Retinal pigment epithelial cell (primary cell): Measurements from ENCODE around the gene SMC6.

Experiments used
- DNase-seq: peaks from one replicate; pipeline ENCODE4 v3.0.0-alpha.2; 2010; ENCODE audit warnings: low read depth
- H3K4me3 ChIP-seq: 2 replicates; pipeline ENCODE4 v1.5.1; 2011; ENCODE audit warnings: mild to moderate bottlenecking, low read length, control low read depth, moderate library complexity
- CTCF ChIP-seq: conservative IDR thresholded peaks from 2 replicates; pipeline ENCODE4 v1.5.1; 2011; ENCODE audit warnings: low read depth, low read length, control low read depth, inconsistent platforms

The SMC6 gene

GRCh38 chr2:17634997-17635396 is 118.6 kb downstream of the SMC6 start:
- no peak overlapping the region for H3K4me3 ChIP-seq
- DNase-seq: no peak
- no peak for TF ChIP-seq CTCF

DNA sequence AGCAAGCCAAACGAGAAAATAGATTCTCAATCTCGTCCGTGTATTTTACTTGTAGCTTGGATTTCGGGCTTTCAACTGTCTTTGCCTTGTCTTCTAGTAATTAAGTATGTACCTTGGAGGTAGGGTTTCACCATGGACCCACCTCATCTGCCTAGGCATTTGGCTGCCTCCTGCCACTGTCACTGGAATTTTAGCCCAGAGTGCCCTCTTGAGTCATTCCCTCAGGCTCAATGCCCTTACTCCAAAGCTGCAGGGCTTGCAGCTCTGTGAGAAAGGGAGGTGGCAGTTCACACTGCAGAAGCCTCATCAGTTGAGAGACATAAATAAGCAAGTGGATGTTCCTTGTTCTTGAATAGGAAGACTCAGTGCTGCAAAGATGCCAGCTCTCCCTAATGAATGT is 123.5 kb downstream of the SMC6 start:
- H3K4me3 ChIP-seq: no peak overlapping the region
- no peak for TF ChIP-seq CTCF
- no peak for DNase-seq

DNA sequence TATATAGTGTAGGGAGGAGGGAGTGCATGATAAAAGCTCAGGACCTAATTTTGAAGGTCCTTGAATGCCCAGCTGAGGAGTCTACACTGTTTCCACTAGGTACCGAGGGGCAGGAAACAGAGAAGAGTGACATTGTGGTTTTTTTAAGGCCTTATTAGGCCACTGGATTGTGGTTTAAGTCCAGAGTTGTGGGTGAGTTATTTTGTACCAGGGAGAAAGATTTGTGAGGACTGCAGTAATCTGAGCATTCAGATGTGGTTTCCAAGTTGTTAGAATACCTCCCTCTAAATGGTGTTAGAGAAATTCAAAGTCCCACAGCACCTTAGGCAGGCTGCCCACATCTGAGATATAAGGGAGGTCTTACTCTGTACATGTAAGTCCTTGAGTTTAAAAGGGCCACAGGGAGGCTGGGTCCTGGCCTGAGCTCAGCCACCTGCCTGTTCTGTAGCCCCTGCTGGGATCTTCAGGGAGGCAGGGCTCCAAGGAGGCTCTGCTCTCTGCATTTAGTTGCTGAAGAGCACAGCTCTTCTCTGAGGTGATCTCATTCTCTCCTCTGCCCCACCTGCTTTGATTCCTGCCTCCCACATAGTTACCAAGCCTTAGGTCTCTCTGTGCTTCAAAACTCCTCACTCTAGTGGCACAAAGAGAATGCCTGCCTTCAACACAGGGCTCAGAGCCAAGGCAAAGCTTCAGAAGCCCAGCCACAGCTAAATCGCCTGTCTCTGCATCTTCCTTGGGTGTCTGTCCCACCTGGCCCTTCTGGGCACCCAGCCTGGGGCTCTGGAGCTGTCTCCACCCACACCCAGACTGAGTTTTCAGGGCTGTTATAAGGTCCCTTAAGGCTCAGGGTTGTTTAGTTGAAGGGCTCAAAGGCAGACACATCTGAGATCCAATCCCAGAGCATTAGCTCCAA is 125.0 kb downstream of the SMC6 start:
- no peak overlapping the region for H3K4me3 ChIP-seq
- TF ChIP-seq CTCF: no peak
- peak; percentile 35 for DNase-seq

DNA sequence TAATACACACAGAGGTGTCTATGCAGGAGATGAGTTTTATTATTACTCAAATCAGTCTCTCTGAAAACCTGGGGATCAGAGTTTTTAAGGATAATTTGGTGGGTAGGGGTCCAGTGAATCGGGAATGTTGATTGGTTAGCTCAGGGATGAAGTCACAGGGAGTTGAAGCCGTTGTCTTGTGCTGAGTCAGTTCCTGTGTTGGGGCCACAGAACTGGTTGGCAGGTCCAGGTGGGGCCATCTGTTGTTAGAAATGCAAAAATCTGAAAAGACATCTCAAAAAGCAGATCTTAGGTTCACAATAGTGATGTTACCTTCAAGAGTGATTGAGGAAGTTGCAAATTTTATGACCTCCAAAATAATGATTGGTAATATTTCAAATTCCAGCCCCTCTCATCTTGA is 126.2 kb downstream of the SMC6 start:
- no peak for DNase-seq
- no peak for TF ChIP-seq CTCF

DNA sequence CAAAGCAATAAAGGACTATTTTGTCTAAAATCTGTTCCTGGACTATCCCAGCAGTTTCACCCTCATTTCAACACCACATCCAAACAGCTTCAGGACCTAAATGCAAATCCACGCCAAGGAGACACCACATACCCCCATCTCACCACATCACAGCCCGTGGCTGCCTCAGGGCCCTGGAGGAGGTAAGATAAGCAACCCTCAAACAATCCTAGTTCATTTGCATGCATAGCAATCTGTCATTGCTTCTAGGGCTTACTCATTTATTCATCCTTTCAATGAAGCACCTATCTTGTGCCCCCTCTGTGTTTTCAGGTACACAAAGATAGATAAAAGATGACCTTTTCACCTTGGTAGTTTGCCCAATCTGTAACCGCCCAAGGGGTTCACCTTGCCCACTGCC is 126.6 kb downstream of the SMC6 start:
- DNase-seq: no peak
- no peak overlapping the region for H3K4me3 ChIP-seq
- TF ChIP-seq CTCF: no peak

More for the DNA sequence above, 126.2 kb downstream of the SMC6 start:
- no peak overlapping the region for H3K4me3 ChIP-seq

DNA sequence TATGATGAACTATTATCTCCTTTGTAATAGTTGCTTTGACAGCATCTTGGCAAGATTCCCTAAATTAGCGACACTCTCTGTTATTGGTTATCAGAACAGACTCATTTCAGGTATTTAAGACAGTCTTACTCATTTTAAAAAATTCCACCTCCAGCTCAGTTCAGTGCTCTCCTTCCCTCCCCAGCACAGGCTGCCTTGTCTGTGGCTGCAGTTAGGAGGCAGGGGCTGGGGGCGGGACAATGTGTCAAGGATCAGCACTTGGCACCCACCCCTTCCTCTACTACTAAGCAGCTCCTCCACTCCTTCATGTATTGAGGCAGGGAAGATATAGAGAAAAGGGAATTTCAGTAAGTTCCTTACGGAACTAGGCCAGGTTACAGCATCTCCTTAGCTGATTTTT is 128.2 kb downstream of the SMC6 start:
- no peak for TF ChIP-seq CTCF
- no peak overlapping the region for H3K4me3 ChIP-seq
- no peak for DNase-seq

GRCh38 chr2:17621781-17622180 is 131.8 kb downstream of the SMC6 start:
- no peak overlapping the region for H3K4me3 ChIP-seq
- TF ChIP-seq CTCF: no peak
- no peak for DNase-seq
